ENCODE results near the gene SLC11A1.

SLC11A1 gene, protein sequence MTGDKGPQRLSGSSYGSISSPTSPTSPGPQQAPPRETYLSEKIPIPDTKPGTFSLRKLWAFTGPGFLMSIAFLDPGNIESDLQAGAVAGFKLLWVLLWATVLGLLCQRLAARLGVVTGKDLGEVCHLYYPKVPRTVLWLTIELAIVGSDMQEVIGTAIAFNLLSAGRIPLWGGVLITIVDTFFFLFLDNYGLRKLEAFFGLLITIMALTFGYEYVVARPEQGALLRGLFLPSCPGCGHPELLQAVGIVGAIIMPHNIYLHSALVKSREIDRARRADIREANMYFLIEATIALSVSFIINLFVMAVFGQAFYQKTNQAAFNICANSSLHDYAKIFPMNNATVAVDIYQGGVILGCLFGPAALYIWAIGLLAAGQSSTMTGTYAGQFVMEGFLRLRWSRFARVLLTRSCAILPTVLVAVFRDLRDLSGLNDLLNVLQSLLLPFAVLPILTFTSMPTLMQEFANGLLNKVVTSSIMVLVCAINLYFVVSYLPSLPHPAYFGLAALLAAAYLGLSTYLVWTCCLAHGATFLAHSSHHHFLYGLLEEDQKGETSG

DNA sequence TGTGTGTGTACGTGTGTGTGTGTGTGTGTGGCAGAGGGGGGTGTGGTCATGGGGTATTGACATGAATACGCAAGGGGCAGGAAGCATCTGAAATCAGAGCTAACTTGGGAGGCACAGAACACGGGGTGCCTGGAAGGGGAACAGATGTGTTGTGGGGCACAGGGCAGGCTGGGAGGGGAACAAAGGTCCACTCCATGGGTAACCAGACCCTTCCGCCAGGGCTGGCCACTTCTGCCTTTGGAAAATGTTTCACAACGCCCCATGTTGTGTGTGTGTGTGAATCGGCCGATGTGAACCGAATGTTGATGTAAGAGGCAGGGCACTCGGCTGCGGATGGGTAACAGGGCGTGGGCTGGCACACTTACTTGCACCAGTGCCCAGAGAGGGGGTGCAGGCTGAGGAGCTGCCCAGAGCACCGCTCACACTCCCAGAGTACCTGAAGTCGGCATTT, at the start of gene SLC11A1:
Gene SLC11A1 (plus strand): TSS at position 358 of the 451 bp plus-strand sequence. CDS start 96 bp downstream, outside the sequence.
- Histone ChIP-seq H3K4me3 (ENCODE audit: low read depth, low read length) (no peak within 1 kb of the TSS), H3K36me3 (replicated peaks) (no peaks in the 10 kb centered on the region), H3K27me3 (replicated peaks) (no peaks in the 10 kb centered on the region), H3K27ac (no peak within 1 kb of the TSS)
- in situ Hi-C loops (cut with HindIII; ENCODE audit: low pct_ligation_motif_present, low sequenced_read_pairs), result no loop called here
- DNase-seq, result no peak
- TF ChIP-seq, protein P1, sequence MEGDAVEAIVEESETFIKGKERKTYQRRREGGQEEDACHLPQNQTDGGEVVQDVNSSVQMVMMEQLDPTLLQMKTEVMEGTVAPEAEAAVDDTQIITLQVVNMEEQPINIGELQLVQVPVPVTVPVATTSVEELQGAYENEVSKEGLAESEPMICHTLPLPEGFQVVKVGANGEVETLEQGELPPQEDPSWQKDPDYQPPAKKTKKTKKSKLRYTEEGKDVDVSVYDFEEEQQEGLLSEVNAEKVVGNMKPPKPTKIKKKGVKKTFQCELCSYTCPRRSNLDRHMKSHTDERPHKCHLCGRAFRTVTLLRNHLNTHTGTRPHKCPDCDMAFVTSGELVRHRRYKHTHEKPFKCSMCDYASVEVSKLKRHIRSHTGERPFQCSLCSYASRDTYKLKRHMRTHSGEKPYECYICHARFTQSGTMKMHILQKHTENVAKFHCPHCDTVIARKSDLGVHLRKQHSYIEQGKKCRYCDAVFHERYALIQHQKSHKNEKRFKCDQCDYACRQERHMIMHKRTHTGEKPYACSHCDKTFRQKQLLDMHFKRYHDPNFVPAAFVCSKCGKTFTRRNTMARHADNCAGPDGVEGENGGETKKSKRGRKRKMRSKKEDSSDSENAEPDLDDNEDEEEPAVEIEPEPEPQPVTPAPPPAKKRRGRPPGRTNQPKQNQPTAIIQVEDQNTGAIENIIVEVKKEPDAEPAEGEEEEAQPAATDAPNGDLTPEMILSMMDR (IDR thresholded peaks at IDR 0.05; ENCODE audit: low read depth, low read length, missing control alignments), result no peak

DNA sequence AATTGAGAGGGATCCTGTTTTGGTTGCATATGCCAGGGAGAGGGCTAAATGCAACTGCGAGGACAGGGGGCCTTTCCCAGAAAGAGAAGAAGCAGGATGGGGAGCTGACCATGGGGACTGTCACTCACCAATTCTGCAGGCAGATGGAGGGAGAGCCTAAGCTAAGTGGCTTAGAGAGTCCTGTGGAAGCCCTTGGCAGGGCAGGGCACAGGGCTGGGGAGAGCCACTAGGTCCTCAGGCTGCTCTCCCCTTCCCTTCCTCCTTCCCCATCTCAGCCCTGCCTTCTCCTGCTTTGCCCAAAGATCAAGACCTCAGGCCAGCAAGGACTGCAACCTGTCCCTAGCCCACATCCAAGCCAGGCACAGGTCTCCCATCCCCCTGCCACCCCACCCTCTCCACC, 49.8 kb upstream of the SLC11A1 start:
- H3K36me3 ChIP-seq (replicated peaks), result no peaks in the 10 kb centered on the region
- H3K27me3 ChIP-seq (replicated peaks), result no peaks in the 10 kb centered on the region
- H3K4me3 ChIP-seq (ENCODE audit: low read depth, low read length), result no peak overlapping the region
- H3K27ac ChIP-seq, result no peak overlapping the region
- no peak for DNase-seq
- TF ChIP-seq, protein P1 (IDR thresholded peaks at IDR 0.05; ENCODE audit: low read depth, low read length, missing control alignments), result no peak
- in situ Hi-C loops (cut with HindIII; ENCODE audit: low pct_ligation_motif_present, low sequenced_read_pairs), result no loop called here

DNA sequence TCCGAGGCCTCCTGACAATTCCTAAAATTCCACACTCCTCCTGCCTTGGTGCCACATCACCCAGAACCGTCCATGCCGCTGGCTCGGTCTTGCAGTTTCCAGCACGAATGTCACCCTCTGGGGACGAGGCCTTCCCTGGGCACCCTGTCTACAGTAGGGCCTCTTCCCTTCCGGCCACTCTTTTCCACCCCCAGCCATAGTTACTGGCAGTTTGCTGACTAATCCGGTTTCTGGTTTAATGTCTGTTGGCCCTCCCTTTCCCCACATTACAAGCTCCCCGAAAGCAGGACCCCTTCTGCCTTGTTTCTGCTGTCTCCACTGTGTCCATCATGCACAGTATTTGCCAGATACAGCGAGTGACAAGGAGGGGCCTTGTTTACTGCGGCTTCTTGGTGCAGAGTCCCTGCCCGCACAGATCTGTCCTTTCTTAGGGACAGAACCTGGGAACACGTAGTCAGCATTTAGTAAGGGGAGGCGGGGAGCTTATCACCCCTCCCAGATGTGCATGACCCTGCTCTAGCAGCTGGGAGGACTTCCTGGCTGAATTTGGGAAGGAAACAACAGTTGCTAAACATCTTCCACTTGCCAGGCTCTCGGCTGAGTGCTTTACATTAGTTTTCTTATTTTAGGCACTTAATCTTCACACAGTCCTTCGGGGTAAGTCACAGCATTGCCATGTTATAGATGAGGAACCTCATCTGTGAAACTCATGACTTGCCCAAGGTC, 49.0 kb upstream of the SLC11A1 start:
- no peaks in the 10 kb centered on the region for H3K27me3 ChIP-seq (replicated peaks)
- H3K4me3 ChIP-seq (ENCODE audit: low read depth, low read length), result no peak overlapping the region
- TF ChIP-seq, protein P1 (IDR thresholded peaks at IDR 0.05; ENCODE audit: low read depth, low read length, missing control alignments), result no peak
- H3K27ac ChIP-seq, result no peak overlapping the region
- DNase-seq, result no peak
- H3K36me3 ChIP-seq (replicated peaks), result no peaks in the 10 kb centered on the region
- in situ Hi-C loops (cut with HindIII; ENCODE audit: low pct_ligation_motif_present, low sequenced_read_pairs), result no loop called here

DNA sequence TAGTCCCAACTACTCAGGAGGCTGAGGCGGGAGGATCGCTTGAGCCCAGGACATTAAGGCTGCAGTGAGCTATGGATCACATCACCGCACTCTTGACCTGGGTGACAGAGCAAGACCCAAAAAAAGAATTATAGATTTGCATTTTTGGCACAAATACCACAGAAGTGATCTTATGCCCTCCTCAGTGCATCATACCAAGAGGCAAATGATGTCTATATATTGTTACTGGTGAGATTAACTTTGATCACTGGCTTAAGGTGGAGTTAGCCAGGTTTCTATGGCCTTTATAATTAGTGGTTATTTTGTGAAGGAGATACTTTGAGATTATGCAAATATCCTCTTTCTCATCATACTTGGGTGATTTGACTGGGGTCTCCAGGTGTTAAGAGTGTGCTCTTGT, 47.5 kb upstream of the SLC11A1 start:
- Histone ChIP-seq H3K36me3 (replicated peaks) (no peaks in the 10 kb centered on the region), H3K4me3 (ENCODE audit: low read depth, low read length) (no peak overlapping the region), H3K27ac (no peak overlapping the region), H3K27me3 (replicated peaks) (no peaks in the 10 kb centered on the region)
- no peak for DNase-seq
- in situ Hi-C loops (cut with HindIII; ENCODE audit: low pct_ligation_motif_present, low sequenced_read_pairs), result no loop called here
- TF ChIP-seq, protein P1 (IDR thresholded peaks at IDR 0.05; ENCODE audit: low read depth, low read length, missing control alignments), result no peak

DNA sequence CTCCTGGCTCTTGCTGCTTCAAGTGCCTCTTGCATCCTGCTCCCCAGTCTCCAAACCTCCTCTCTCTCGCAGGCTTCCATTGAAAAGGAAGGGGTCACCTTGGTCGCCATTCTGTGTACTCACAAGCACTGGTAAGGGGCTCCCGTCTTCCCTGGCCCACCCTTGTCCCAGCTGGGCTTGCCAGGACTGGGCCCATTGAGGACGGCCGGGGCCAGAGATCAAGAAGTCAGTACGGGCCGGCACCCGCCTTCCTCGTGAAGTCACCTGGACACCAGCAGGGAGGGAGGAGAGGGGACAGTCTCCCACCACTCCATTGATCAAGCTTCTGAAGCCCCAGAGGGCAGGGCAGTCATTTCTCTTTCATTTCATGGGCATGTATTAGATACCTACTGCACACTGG, 41.4 kb upstream of the SLC11A1 start:
- no peak overlapping the region for H3K27ac ChIP-seq
- H3K27me3 ChIP-seq (replicated peaks), result no peaks in the 10 kb centered on the region
- in situ Hi-C loops (cut with HindIII; ENCODE audit: low pct_ligation_motif_present, low sequenced_read_pairs), result no loop called here
- no peak for DNase-seq
- TF ChIP-seq, protein P1 (IDR thresholded peaks at IDR 0.05; ENCODE audit: low read depth, low read length, missing control alignments), result no peak
- no peaks in the 10 kb centered on the region for H3K36me3 ChIP-seq (replicated peaks)
- no peak overlapping the region for H3K4me3 ChIP-seq (ENCODE audit: low read depth, low read length)

Data from brain microvascular endothelial cell (primary cell).